HFF-Myc (cell line): ENCODE results near the gene C2CD2L.
"Not testable (repeated sequence)": the region's sequence is repeated elsewhere in the genome, so short reads cannot be mapped to it uniquely, and the experiment has no call there.

ENCODE experiments used
- DNase-seq: peaks from one replicate; pipeline ENCODE4 v3.0.0-alpha.2; 2011; ENCODE audit warnings: low read depth; ENCODE audit errors: extremely low read depth
- H3K4me3 ChIP-seq: replicated peaks from 2 replicates; pipeline ENCODE4 v1.5.1; 2011; ENCODE audit warnings: low read depth, mild to moderate bottlenecking, control low read depth, low read length
- TF ChIP-seq, protein P1 (sequence below): IDR thresholded peaks from 2 replicates; pipeline ENCODE4 v1.5.1; 2012; ENCODE audit warnings: mild to moderate bottlenecking, low read depth, low read length, control low read depth; ENCODE audit errors: missing control alignments

C2CD2L gene

DNA sequence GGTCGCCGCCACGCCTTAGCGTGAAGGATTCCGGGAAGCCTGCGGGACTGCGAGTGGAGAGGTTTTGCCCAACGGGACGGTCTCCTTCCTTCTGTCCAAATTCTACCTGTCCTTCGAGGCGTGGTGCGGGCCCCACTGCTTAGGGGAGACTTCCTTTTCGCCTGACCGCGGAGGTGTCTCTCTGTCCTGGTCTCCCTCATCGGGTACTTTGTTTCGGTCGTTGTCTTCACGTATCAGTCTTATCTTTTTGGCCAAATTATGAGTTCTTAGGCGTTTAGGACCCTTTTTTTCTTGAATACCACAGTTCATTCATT lies 14.6 kb downstream of the C2CD2L start:
- TF ChIP-seq, protein P1, sequence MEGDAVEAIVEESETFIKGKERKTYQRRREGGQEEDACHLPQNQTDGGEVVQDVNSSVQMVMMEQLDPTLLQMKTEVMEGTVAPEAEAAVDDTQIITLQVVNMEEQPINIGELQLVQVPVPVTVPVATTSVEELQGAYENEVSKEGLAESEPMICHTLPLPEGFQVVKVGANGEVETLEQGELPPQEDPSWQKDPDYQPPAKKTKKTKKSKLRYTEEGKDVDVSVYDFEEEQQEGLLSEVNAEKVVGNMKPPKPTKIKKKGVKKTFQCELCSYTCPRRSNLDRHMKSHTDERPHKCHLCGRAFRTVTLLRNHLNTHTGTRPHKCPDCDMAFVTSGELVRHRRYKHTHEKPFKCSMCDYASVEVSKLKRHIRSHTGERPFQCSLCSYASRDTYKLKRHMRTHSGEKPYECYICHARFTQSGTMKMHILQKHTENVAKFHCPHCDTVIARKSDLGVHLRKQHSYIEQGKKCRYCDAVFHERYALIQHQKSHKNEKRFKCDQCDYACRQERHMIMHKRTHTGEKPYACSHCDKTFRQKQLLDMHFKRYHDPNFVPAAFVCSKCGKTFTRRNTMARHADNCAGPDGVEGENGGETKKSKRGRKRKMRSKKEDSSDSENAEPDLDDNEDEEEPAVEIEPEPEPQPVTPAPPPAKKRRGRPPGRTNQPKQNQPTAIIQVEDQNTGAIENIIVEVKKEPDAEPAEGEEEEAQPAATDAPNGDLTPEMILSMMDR = no peak
- peak overlapping the region; percentile 94 for H3K4me3 ChIP-seq
- no peak for DNase-seq

DNA sequence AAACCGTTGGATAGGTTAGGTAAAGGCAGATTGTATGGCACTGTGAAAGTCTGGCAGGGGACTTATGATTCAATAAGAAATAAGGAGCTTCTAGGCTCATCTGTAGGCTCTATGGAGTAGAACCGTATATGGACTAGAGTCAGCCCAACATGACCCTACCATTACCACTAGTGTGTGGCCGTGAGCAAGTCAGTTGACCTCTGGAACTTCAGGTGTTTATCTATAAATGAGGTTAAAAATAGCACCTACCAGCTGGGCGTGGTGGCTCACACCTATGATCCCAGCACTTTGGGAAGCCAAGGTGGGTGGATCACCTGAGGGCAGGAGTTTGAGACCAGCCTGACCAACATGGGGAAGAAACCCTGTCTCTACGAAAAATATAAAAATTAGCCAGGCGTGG lies 18.7 kb downstream of the C2CD2L start:
- DNase-seq = no peak
- H3K4me3 ChIP-seq = no peak overlapping the region
- TF ChIP-seq, protein P1 = no peak

DNA sequence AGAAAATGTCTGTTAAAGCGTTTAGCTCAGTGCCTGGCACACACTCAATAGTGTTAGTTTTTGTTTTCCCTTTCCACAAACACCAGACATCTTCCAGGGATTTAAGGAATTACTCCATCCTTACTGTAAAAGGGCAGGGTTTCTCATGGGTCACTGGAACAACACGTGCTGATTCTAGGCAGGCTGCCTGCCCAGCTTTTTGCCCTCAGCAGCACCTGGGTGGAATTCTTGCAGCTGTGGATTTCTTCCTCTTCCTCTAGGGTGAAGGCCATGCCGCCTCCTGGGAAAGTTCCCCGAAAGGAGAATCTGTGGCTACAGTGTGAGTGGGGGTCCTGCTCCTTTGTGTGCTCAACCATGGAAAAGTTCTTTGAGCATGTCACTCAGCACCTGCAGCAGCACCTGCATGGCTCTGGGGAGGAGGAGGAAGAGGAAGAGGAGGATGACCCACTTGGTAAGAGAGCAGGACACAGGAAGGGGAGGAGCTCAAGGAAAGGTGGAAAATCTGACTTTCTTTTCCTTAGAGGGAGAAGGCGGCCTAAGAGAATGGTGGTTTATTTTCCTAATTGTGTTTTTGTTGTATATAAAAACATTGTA lies 19.6 kb downstream of the C2CD2L start:
- TF ChIP-seq, protein P1 = no peak
- DNase-seq = no peak
- H3K4me3 ChIP-seq = no peak overlapping the region

DNA sequence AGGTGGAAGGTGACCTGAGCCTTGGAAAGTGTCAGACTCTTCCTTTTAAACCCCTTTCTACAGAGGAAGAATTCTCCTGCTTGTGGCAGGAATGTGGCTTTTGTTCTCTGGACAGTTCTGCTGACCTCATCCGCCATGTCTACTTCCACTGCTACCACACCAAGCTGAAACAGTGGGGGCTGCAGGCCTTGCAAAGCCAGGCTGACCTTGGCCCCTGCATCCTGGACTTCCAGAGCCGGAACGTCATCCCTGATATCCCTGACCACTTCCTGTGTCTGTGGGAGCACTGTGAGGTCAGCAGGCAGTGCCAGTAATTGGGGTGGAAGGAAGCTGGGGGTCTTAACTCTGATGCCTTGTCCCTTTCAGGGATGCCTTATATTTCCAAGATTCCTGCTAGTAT lies 23.5 kb downstream of the C2CD2L start:
- TF ChIP-seq, protein P1 = no peak
- DNase-seq = no peak
- H3K4me3 ChIP-seq = no peak overlapping the region

DNA sequence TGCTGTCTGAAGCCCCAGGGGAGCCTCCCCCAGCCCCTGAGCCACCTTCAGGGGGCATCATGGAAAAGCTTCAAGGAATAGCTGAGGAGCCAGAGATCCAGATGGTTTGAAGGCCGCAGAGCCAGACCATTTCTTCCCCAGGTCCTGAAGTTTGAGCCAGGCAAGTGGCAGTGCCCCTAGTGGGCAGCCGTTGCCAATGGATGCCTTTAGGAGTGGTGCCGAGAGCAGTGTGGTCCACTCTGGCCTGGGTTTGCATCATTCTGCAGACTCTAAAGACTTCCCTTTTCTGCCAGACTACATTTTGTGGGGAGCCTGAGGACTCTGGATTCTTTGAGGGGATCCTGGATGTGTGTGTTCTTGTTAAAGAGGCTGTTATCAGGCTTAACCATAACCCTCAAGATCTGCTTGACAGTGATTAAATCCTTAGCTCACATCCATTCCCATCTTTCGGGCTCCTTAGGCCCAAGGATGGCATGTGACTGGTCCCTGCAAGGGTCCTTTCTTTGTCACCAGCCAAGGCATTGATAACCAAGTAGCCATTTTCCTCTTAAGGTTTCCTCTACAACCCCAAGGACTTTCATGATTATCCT lies 27.3 kb downstream of the C2CD2L start:
- no peak for DNase-seq
- H3K4me3 ChIP-seq = no peak overlapping the region
- TF ChIP-seq, protein P1 = peak; percentile 74

DNA sequence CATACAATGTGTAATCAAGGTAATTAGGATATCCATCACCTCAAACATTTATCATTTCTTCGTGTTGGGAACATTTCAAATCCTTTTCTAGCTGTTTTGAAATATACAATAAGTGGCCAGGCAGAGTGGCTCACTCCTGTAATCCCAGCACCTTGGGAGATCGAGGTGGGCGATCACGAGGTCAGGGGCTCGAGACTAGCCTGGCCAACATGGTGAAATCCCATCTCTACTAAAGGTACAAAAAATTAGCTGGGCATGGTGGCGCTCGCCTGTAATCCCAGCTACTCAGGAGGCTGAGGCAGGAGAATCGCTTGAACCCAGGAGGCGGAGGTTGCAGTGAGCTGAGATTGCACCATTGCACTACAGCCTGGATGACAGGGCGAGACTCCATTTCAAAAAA lies 32.1 kb downstream of the C2CD2L start:
- not testable (repeated sequence) for H3K4me3 ChIP-seq, DNase-seq

DNA sequence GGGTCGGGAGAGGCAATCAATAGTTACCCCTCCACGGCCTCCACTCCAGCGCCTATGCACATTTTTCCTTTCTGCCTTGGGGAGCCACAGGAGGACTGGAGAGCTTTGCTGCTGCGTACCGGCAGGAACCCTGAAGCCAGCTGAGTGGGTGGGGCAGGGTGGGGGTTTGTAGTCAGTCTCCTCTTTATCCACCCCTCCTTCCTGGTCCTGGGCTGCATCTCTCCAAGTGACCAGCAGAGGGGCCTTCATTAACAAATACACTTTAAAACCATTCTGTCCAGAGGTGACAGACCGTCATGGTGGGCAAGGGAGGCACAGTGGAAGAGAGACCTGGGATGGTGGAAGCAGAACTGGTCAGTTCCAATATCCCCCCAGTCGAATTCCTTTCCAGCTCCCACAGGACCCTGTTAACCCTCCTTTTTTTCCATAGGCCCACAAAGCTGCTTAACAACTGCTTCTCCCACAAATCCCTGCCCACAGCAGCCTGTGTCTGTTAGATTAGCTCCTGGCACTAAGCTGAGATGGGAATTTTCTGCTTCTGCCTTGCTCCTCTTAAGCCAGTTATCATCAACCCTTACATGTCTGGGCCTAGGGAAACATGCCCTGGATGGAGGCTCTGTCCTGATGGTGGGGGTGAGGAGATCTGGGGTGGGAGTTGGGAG lies 37.8 kb downstream of the C2CD2L start:
- no peak overlapping the region for H3K4me3 ChIP-seq
- TF ChIP-seq, protein P1 = peak; percentile 55
- peak; percentile 32 for DNase-seq
